DMS53 treated with DMSO at 0.1 percent for 48 hours (cell line): Measurements from ENCODE around the gene TGM2.

Experiments
- DNase-seq: peaks from one replicate; lab custom pipeline; 2025; ENCODE audit not compliant: unreplicated experiment; lab: John Stamatoyannopoulos, UW

Gene TGM2

GRCh38 chr20:38199501-38200390 lies 34.7 kb upstream of the TGM2 start:
- no peak for DNase-seq

- DNase-seq, result no peak
Observed at GRCh38 chr20:38198238-38198861, 33.3 kb upstream of the TGM2 start.

GRCh38 chr20:38197619-38198018 lies 32.5 kb upstream of the TGM2 start:
- no peak for DNase-seq

GRCh38 chr20:38197217-38197616 lies 32.1 kb upstream of the TGM2 start:
- DNase-seq, result no peak

GRCh38 chr20:38196592-38196991 lies 31.5 kb upstream of the TGM2 start:
- DNase-seq, result no peak

- DNase-seq, result no peak
Observed at GRCh38 chr20:38196076-38196475, 31.0 kb upstream of the TGM2 start.

GRCh38 chr20:38195521-38195920 lies 30.5 kb upstream of the TGM2 start:
- DNase-seq, result no peak

- no peak for DNase-seq
Observed at GRCh38 chr20:38194971-38195504, 30.0 kb upstream of the TGM2 start.

GRCh38 chr20:38193586-38194105 lies 28.6 kb upstream of the TGM2 start:
- no peak for DNase-seq

- no peak for DNase-seq
Observed at GRCh38 chr20:38192323-38192885, 27.3 kb upstream of the TGM2 start.

GRCh38 chr20:38191654-38192053 lies 26.6 kb upstream of the TGM2 start:
- no peak for DNase-seq

GRCh38 chr20:38190936-38191371 lies 25.9 kb upstream of the TGM2 start:
- DNase-seq, result no peak

GRCh38 chr20:38190166-38190565 lies 25.1 kb upstream of the TGM2 start:
- DNase-seq, result no peak

- DNase-seq, result no peak
Observed at GRCh38 chr20:38187517-38187916, 22.4 kb upstream of the TGM2 start.

GRCh38 chr20:38186788-38187221 lies 21.7 kb upstream of the TGM2 start:
- no peak for DNase-seq

GRCh38 chr20:38184101-38184500 lies 19.0 kb upstream of the TGM2 start:
- DNase-seq, result no peak

- DNase-seq, result no peak
Observed at GRCh38 chr20:38181971-38182370, 16.9 kb upstream of the TGM2 start.

GRCh38 chr20:38181207-38181801 lies 16.2 kb upstream of the TGM2 start:
- no peak for DNase-seq

- DNase-seq, result no peak
Observed at GRCh38 chr20:38180781-38181180, 15.7 kb upstream of the TGM2 start.

GRCh38 chr20:38179846-38180245 lies 14.8 kb upstream of the TGM2 start:
- no peak for DNase-seq

- no peak for DNase-seq
Observed at GRCh38 chr20:38178581-38178980, 13.5 kb upstream of the TGM2 start.
